Astrocyte (in vitro differentiated cells and primary cell): Measurements from ENCODE around the gene PTPRN2.

ENCODE experiments used
- CTCF ChIP-seq: IDR thresholded peaks from 2 replicates; pipeline ENCODE4 v1.5.1; 2011; ENCODE audit warnings: low read depth, mild to moderate bottlenecking, inconsistent platforms, low read length, moderate library complexity; ENCODE audit not compliant: insufficient read depth
- EZH2 ChIP-seq: IDR thresholded peaks from 2 replicates; pipeline ENCODE4 v1.6.1; 2012; ENCODE audit warnings: mild to moderate bottlenecking, low read length, inconsistent platforms; ENCODE audit not compliant: insufficient read depth

- TF ChIP-seq CTCF (no peak), EZH2 (no peak)
These were observed 137.7 kb downstream of the PTPRN2 start for GRCh38 chr7:158449942-158450341.
